Muscle layer of colon (tissue), 2 donors: Measurements from ENCODE around the gene AUTS2.

Experiments used
- H3K27ac ChIP-seq: one replicate; pipeline ENCODE4 v1.7.0; 2013; ENCODE audit warnings: low read depth, mild to moderate bottlenecking, low read length, moderate library complexity
- H3K27me3 ChIP-seq, 2 donors: one replicate each; pipeline ENCODE4 v1.7.0; 2013; ENCODE audit warnings: low read length in 2 of 2, mild to moderate bottlenecking in 2 of 2; ENCODE audit not compliant: insufficient read depth in 2 of 2, control insufficient read depth in 1 of 2
- H3K36me3 ChIP-seq: one replicate; pipeline ENCODE4 v1.7.0; 2013; ENCODE audit warnings: mild to moderate bottlenecking, low read length; ENCODE audit not compliant: insufficient read depth
- H3K4me1 ChIP-seq: one replicate; pipeline ENCODE4 v1.7.0; 2013; ENCODE audit warnings: mild to moderate bottlenecking, low read length; ENCODE audit not compliant: insufficient read depth
- H3K4me3 ChIP-seq, 2 donors: one replicate each; pipeline ENCODE4 v1.7.0; 2013; ENCODE audit warnings: low read length in 2 of 2, low read depth in 1 of 2, mild to moderate bottlenecking in 1 of 2, moderate library complexity in 1 of 2
- H3K9ac ChIP-seq: one replicate; pipeline ENCODE4 v1.7.0; 2013; ENCODE audit warnings: low read length
- H3K9me3 ChIP-seq: one replicate; pipeline ENCODE4 v1.7.0; 2013; ENCODE audit warnings: mild to moderate bottlenecking, low read length
- donor health status: abdominal sarcoma.
- donor health status: Adenocarcinoma of cecum.

AUTS2 gene

GRCh38 chr7:69588773-69589172 lies 9.5 kb upstream of the AUTS2 start:
- Histone ChIP-seq H3K4me1 (no peaks in the 10 kb centered on the region), H3K27ac (no peak overlapping the region), H3K9ac (no peak overlapping the region), H3K9me3 (no peaks in the 10 kb centered on the region), H3K36me3 (no peaks in the 10 kb centered on the region), H3K4me3 (no peak overlapping the region), H3K27me3 (no peaks in the 10 kb centered on the region)

DNA sequence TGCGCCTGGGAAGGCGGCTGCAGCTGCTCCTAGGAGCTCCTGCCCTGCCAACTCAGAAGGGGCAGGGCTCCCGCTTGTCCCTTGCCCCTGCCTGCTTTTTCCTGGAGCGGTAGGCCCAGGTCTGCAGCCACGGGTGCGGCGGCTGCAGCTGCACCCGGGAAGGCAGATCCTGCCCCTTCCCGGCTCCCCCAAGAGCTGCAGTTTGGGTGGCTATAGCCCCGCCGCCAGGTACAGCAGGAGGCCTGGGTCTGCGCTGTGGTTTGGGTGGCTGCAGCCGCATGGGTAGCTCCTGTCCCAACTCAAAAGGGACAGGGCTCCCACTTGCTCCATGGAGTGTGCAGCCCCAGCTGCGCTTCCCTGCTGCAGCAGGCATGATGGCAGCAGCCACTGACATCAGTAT lies 6.5 kb upstream of the AUTS2 start:
- Histone ChIP-seq H3K4me1 (peaks cover 5% of the 10 kb centered on the region), H3K9ac (no peak overlapping the region), H3K9me3 (no peaks in the 10 kb centered on the region), H3K27me3 (no peaks in the 10 kb centered on the region), H3K4me3 (no peak overlapping the region), H3K27ac (no peak overlapping the region), H3K36me3 (no peaks in the 10 kb centered on the region)

DNA sequence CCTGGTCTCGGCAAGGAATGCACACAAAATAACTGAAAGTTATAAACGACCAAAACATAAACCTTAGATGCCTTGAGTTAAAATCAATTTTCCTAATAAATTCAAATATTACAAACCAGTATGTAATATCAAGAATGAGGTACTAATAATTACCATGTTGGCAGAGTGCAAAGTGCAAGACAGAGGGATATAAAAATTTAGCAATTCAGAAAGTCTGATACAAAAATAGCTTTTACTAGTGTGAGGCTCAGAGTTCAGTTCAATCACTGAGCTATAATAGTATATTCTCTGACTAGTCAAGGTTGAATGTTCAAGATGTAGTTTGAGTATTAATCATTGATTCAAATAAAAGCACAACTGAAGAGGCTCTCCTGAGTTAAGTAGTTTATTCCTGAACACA lies 4.8 kb upstream of the AUTS2 start:
- H3K9ac ChIP-seq, result no peak overlapping the region
- peaks cover 7% of the 10 kb centered on the region for H3K4me1 ChIP-seq
- no peak overlapping the region for H3K4me3 ChIP-seq
- no peaks in the 10 kb centered on the region for H3K36me3 ChIP-seq
- H3K27ac ChIP-seq, result no peak overlapping the region
- H3K27me3 ChIP-seq, result no peaks in the 10 kb centered on the region
- H3K9me3 ChIP-seq, result no peaks in the 10 kb centered on the region

DNA sequence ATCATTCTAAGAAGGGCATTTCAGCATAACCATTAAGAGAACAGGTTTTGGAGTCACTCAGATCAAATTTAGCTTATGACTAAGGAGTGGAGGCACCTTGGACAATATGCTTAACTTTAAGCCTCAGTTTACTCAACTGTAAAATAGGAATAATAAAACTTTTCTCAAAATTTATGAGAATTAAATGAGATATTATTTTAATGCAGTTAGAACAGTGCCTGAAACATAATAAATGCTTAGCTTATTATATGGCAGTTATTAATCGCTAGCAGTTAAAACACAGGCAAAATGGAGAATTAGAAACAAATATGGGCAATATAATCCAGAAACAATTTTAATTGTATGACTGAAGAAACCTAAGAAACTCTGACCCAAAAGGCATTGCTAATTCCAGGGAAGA lies 2.9 kb upstream of the AUTS2 start:
- Histone ChIP-seq H3K9me3 (no peaks in the 10 kb centered on the region), H3K4me1 (peaks cover 7% of the 10 kb centered on the region), H3K27ac (no peak overlapping the region), H3K27me3 (no peaks in the 10 kb centered on the region), H3K9ac (no peak overlapping the region), H3K36me3 (no peaks in the 10 kb centered on the region), H3K4me3 (no peak overlapping the region)

- Histone ChIP-seq H3K9me3 (no peaks in the 10 kb centered on the region), H3K4me1 (peaks cover 12% of the 10 kb centered on the region), H3K36me3 (no peaks in the 10 kb centered on the region), H3K27ac (no peak overlapping the region), H3K9ac (no peak overlapping the region), H3K4me3 (no peak overlapping the region), H3K27me3 (no peaks in the 10 kb centered on the region)
Observed at GRCh38 chr7:69596056-69596455, 2.2 kb upstream of the AUTS2 start.

GRCh38 chr7:69596723-69597277 lies 1.5 kb upstream of the AUTS2 start:
- Histone ChIP-seq H3K9me3 (no peaks in the 10 kb centered on the region), H3K36me3 (no peaks in the 10 kb centered on the region), H3K27ac (peak overlapping the region; percentile 92), H3K9ac (peak overlapping the region; percentile 57), H3K4me1 (peaks cover 20% of the 10 kb centered on the region), H3K4me3 (peak overlapping the region; percentile 65 to 77), H3K27me3 (no peaks in the 10 kb centered on the region)

DNA sequence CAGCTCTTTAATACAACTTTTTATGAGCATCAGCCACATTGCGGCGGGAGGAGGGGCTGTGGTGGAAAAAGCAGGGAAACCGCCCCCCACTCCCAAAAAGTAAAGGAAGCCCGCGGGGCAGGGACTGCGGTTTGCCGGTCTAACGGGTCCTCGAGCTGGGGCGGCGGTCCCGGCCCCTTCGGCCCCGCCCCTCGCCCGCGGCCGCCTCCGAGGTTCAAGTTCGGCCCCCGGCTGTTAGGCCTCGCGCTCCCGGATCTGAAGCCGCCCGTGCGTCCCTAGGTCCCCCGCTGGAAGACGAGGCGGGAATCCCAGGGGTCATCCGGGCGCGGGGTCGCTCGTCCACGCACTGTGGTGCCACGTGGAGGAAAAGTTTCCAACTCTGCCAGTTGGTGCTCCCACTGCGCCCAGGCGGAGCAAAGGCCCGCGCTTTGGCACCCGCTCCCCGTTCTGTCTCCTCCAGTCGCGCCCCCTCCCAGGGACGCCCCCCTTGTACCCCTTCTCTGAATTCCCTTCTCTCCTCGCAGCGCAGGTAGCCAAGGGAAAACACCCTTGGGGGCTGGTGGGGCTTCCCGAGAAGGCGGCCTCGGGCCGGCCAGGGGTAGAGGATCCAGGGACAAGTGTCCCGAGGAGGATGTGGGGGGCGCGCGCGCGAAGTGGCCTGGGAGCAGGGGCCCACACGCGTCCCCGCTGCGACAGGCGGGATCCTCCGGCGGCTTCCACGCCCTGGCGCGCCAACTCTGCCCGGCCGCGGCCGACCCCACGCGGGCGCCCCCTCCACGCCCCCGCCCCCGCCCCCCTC lies 798 bp upstream of the AUTS2 start:
- Histone ChIP-seq H3K4me1 (peaks cover 22% of the 10 kb centered on the region), H3K9me3 (no peaks in the 10 kb centered on the region), H3K4me3 (peak overlapping the region; percentile 65 to 77), H3K9ac (peak overlapping the region; percentile 57), H3K27me3 (no peaks in the 10 kb centered on the region), H3K36me3 (no peaks in the 10 kb centered on the region), H3K27ac (peak overlapping the region; percentile 92)

- peaks cover 34% of the 10 kb centered on the region for H3K4me1 ChIP-seq
- no peak overlapping the region for H3K9ac ChIP-seq
- H3K36me3 ChIP-seq, result no peaks in the 10 kb centered on the region
- H3K9me3 ChIP-seq, result no peaks in the 10 kb centered on the region
- peak overlapping the region; percentile 77 for H3K27ac ChIP-seq
- no peaks in the 10 kb centered on the region for H3K27me3 ChIP-seq
- H3K4me3 ChIP-seq, result peak overlapping the region; percentile 86 to 88
Observed at GRCh38 chr7:69598487-69599285, 411 bp downstream of the AUTS2 start.

DNA sequence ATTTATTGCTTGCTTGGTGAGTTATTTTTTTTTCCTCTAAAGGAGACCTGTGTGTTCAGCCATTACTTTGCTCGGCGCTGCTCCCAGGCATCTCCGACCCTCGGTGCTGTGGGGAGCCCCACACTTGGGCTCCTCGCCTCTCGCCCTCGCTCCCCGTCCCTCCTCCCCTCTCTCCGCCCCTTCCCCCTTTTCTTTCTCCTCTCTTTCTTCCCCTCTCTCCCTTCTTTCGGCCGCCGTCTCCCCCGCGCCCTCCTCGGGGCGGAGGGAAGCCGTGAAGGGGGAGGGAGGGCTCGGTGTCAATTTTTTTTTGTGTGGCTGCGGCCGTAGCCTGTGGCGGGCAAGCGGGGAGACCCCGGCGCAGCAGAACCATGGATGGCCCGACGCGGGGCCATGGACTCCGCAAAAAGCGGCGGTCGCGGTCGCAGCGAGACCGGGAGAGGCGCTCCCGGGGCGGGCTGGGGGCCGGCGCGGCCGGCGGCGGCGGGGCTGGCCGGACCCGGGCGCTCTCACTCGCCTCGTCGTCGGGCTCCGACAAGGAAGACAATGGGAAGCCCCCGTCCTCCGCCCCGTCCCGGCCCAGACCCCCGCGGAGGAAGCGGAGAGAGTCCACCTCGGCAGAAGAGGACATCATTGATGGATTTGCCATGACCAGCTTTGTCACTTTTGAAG lies 1.1 kb downstream of the AUTS2 start:
- Histone ChIP-seq H3K36me3 (no peaks in the 10 kb centered on the region), H3K27me3 (no peaks in the 10 kb centered on the region), H3K4me1 (peaks cover 41% of the 10 kb centered on the region), H3K9me3 (no peaks in the 10 kb centered on the region), H3K4me3 (peak overlapping the region; percentile 86 to 88), H3K9ac (peak overlapping the region; percentile 58), H3K27ac (peak overlapping the region; percentile 77)

- Histone ChIP-seq H3K9me3 (no peaks in the 10 kb centered on the region), H3K4me3 (peak overlapping the region; percentile 86 to 88), H3K36me3 (no peaks in the 10 kb centered on the region), H3K9ac (peak overlapping the region; percentile 58), H3K27me3 (no peaks in the 10 kb centered on the region), H3K4me1 (peaks cover 41% of the 10 kb centered on the region), H3K27ac (peak overlapping the region; percentile 12)
Observed at GRCh38 chr7:69599955-69600709, 1.9 kb downstream of the AUTS2 start.
